Heart left ventricle (tissue), 16 donors: ENCODE measurements around the gene MICB. TPM values are rescaled to one million over a fixed set of nuclear protein-coding genes. Genes with fewer than 3 reads are reported as not detected.

Experiments
- ATAC-seq, 4 donors: fragments of 200-7000 bp; cut with Tn5 transposase; one replicate each; pipeline ENCODE4 v1.9.1; 2020 to 2022; ENCODE audit warnings: moderate library complexity in 4 of 4, mild to moderate bottlenecking in 3 of 4, moderate number of reproducible peaks in 1 of 4
- DNase-seq, 5 donors: peaks; one replicate each; pipeline ENCODE4 v3.0.0-alpha.2; 2020
- H3K27ac ChIP-seq, 12 donors: fragments of 200-600 bp; sonication (generic) in 4 of 12; one replicate each; pipeline versions ENCODE4 v1.5.0 to v1.8.0; 2016 to 2022; ENCODE audit warnings: mild to moderate bottlenecking in 2 of 12
- H3K27me3 ChIP-seq, 9 donors: fragments of 200-600 bp; sonication (generic) in 2 of 9; one replicate each; pipeline versions ENCODE4 v1.5.1 to v1.8.0; 2016 to 2022; ENCODE audit warnings: mild to moderate bottlenecking in 3 of 9
- H3K36me3 ChIP-seq, 9 donors: fragments of 200-600 bp; sonication (generic) in 2 of 9; one replicate each; pipeline versions ENCODE4 v1.5.0 to v1.8.0; 2018 to 2022; ENCODE audit warnings: mild to moderate bottlenecking in 2 of 9
- H3K4me1 ChIP-seq, 12 donors: fragments of 200-600 bp; sonication (generic) in 4 of 12; one replicate each; pipeline versions ENCODE4 v1.5.0 to v1.8.0; 2016 to 2022; ENCODE audit warnings: mild to moderate bottlenecking in 3 of 12
- H3K4me3 ChIP-seq, 12 donors: fragments of 200-600 bp; sonication (generic) in 4 of 12; one replicate each; pipeline versions ENCODE4 v1.5.0 to v1.8.0; 2017 to 2022; ENCODE audit warnings: mild to moderate bottlenecking in 9 of 12, moderate library complexity in 4 of 12
- H3K9me3 ChIP-seq, 12 donors: fragments of 200-600 bp; sonication (generic) in 4 of 12; one replicate each; pipeline versions ENCODE4 v1.5.0 to v1.8.0; 2016 to 2022; ENCODE audit warnings: mild to moderate bottlenecking in 1 of 12
- CTCF ChIP-seq, 12 donors: fragments of 200-600 bp; sonication (generic) in 4 of 12; IDR thresholded peaks; one replicate each; pipeline versions ENCODE4 v1.5.0 to v1.8.0; 2018 to 2022; ENCODE audit warnings: antibody characterized with exemption in 12 of 12, mild to moderate bottlenecking in 5 of 12
- POLR2A ChIP-seq, 2 donors: fragments of 450-650 bp; IDR thresholded peaks; one replicate each; pipeline ENCODE4 v1.6.1; 2017; ENCODE audit warnings: antibody characterized with exemption in 2 of 2, mild to moderate bottlenecking in 2 of 2, moderate library complexity in 2 of 2
- WGBS, 4 donors: extraction: QIAGEN DNeasy Blood & Tissue Kit in 2 of 4; methylation state at CpG; one replicate each; pipeline versions ENCODE4 v1.1.5 to v1.1.7; 2013 to 2018; 5-methylcytosine and 5-hydroxymethylcytosine counted together
- intact Hi-C, 10 donors: fragments of 100-400 bp; cut with DNase I; formaldehyde crosslinking; loops; one replicate each; pipeline versions ENCODE4 v1.11.1 to v1.14.2; 2022
- polyA plus RNA-seq, 2 donors: library from polyadenylated mRNA; stranded (reverse); fragments of 200-250 nt; gene quantifications; one replicate each; pipeline ENCODE4 v1.2.3, GENCODE V29; 2013
- total RNA-seq, 9 donors: library from RNA; depleted of rRNA in 2 of 9; stranded (reverse); fragments of >200 nt in 2 of 9; fragmentation: NEBNext Ultra II Directional in 3 of 9; extraction: Animal tissue kit (Norgen Biotek cat#: 25700) in 3 of 9; gene quantifications; one replicate each; pipeline versions ENCODE4 v1.1.0 to v1.2.4, GENCODE V29; 2016 to 2023
- donor health status: ischemic (EF 13 %, LVEDD 7.1; RV severe dilation, severe dysfunction).
- donor health status: healthy with polysubstance abuse.
- donor health status: DM: no; HTN: yes; CAD: no.
- donor health status: DM: no; HTN: no; CAD: no.
- donor health status: ischemic (EF 25% LVEDD 6.9; RV normal size, moderate dysfunction).
- donor health status: ischemic (EF 25% LVEDD 5.7; RV mildly dilated, moderate dysfunction).
- donor health status: healthy.
- donor health status: DM: yes; HTN: yes; CAD: no.
- donor health status: ischemic (EF 35%, LVEDD 5.7; RV mildly dilated, moderate dysfunction).
- donor health status: nonischemic (EF 11% LVEDD 7.7; RV severe dilation, severe dysfunction).
- donor health status: DM: yes; HTN: yes; CAD: no.
- donor health status: PGD.
- donor health status: ischemic (EF 29% LVEDD 5.4; RV normal size, mild dysfunction).
- donor health status: nonischemic (EF 23%, LVEDD 6.1; RV moderate dilation, normal function).

The MICB gene
- total and polyA plus RNA-seq, 11 donors, result 0.84 to 8.8 (median 1.4) TPM

GRCh38 chr6:31534011-31534410, 36.1 kb downstream of the MICB start:
- intact Hi-C loops, result loop anchor here in 1 of 10 donors (5.0 kb wide), 1 partner anchor 42 kb away; no protein-coding TSS in a partner anchor
- ATAC-seq (no peak), DNase-seq (no peak)
- H3K27ac ChIP-seq, result no peak overlapping the region
- H3K36me3 ChIP-seq, result peaks cover 2 to 98% (median 97%) of the 10 kb centered on the region in 9 donors
- H3K4me1 ChIP-seq, result peaks cover 0 to 19% (median 9%) of the 10 kb centered on the region in 12 donors
- no peak for TF ChIP-seq POLR2A (IDR thresholded peaks at IDR 0.05)
- no peak for TF ChIP-seq CTCF (IDR thresholded peaks at IDR 0.05)
- H3K4me3 ChIP-seq, result no peak overlapping the region
- 90 to 96% (median 91%) methylated on average over 6 of the region's 6 CpGs for WGBS, 4 donors
- H3K27me3 ChIP-seq, result no peaks in the 10 kb centered on the region
- no peaks in the 10 kb centered on the region for H3K9me3 ChIP-seq

- Histone ChIP-seq H3K27ac (no peak overlapping the region), H3K27me3 (no peaks in the 10 kb centered on the region), H3K4me1 (peaks cover 0 to 25% (median 15%) of the 10 kb centered on the region in 12 donors), H3K4me3 (no peak overlapping the region), H3K36me3 (peaks cover 2 to 100% (median 100%) of the 10 kb centered on the region in 9 donors), H3K9me3 (no peaks in the 10 kb centered on the region)
- intact Hi-C loops, result loop anchor here in 2 of 10 donors (5.0 kb wide), 2 partner anchors 37 to 42 kb away; partner anchors contain the start of gene MICB (in 1 of the 2)
- WGBS, 4 donors, result 88 to 91% (median 89%) methylated on average over 24 of the region's 24 CpGs
- no peak for TF ChIP-seq CTCF (IDR thresholded peaks at IDR 0.05)
- no peak for TF ChIP-seq POLR2A (IDR thresholded peaks at IDR 0.05)
- DNase-seq, result no peak
- no peak for ATAC-seq
These were observed 36.6 kb downstream of the MICB start for GRCh38 chr6:31534521-31535040.

DNA sequence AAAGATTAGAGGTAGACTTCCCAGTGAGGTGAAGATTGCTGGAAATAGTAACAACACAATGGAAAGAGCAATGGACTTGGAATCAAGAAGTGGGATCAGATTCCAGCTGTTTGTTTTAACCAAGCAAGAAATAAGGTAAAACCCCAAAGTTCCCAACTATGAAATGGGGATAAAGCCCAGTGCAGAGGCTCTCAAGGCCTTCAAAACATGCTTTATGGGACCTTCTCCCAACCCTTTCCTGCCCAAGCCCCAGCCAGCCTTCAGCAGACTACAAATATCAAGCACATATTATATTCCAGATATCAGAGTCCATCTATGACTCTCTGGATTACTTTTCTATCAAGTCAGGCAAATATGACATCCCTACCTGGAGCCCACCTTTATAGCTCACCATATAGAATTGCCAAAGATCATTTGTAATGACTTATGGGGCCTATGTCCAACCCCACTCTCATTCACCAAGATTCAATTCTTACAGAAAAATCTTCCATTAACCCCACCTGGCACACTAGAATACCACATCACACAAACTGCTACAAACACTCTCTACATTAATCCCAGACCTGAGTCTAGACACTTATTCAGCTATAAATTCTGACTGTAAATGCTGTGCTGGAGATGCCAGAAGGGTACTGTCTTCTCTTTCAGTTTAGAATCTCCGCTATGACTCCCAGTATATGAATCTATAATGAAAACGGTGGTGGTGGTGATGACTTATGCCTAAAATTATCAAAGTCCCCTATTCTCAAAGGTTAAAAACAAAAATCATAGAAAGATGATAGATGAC, 37.8 kb downstream of the MICB start:
- Histone ChIP-seq H3K9me3 (no peaks in the 10 kb centered on the region), H3K4me1 (peaks cover 3 to 36% (median 26%) of the 10 kb centered on the region in 12 donors)
- ATAC-seq, result no peak

More for the DNA sequence above, 37.8 kb downstream of the MICB start:
- intact Hi-C loops, result loop anchor here in 1 of 10 donors (5.0 kb wide), 1 partner anchor 38 kb away; the partner anchor contains the start of gene MICB
- H3K27me3 ChIP-seq, result no peaks in the 10 kb centered on the region
- no peak for DNase-seq
- 29 to 66% (median 36%) methylated on average over 2 of the region's 2 CpGs for WGBS, 4 donors
- no peak overlapping the region for H3K27ac ChIP-seq
- TF ChIP-seq POLR2A (IDR thresholded peaks at IDR 0.05) (no peak), CTCF (IDR thresholded peaks at IDR 0.05) (no peak)
- peaks cover 2 to 99% (median 97%) of the 10 kb centered on the region in 9 donors for H3K36me3 ChIP-seq
- H3K4me3 ChIP-seq, result no peak overlapping the region
